MCF 10A (cell line): ENCODE results near the gene TMEM151A. TPM values are rescaled to one million over a fixed set of nuclear protein-coding genes. Genes with fewer than 3 reads are reported as not detected.

Experiments
- BruUV-seq: library from RNA; stranded (reverse); fragments of 400-500 nt; replicated peaks from 2 replicates; lab custom pipeline; 2021; lab: Mats Ljungman, UMichigan
- CTCF ChIA-PET: fragments of 300-600 bp; sonication (Branson Sonifier 250); formaldehyde crosslinking; extraction: SDS; loops from one replicate; lab custom pipeline; 2021; ENCODE audit warnings: antibody characterized with exemption, inconsistent platforms; lab: Yijun Ruan, JAX
- POLR2A ChIA-PET: fragments of 300-600, 350-650 bp; sonication (Branson Sonifier 250); formaldehyde crosslinking; extraction: SDS; loops from one replicate; lab custom pipeline; 2020; ENCODE audit warnings: antibody characterized with exemption, inconsistent platforms; lab: Yijun Ruan, JAX
- DNase-seq: peaks from one replicate; pipeline ENCODE4 v3.0.0-alpha.2; 2018; ENCODE audit not compliant: unreplicated experiment
- H3K27ac Mint-ChIP-seq: one replicate; pipeline ENCODE4 v1.8.0; 2022; ENCODE audit warnings: mild to moderate bottlenecking, low read depth, mixed read lengths; ENCODE audit not compliant: unreplicated experiment
- H3K27me3 Mint-ChIP-seq: one replicate; pipeline ENCODE4 v1.8.0; 2022; ENCODE audit warnings: mixed read lengths; ENCODE audit not compliant: insufficient read depth, unreplicated experiment
- H3K36me3 Mint-ChIP-seq: one replicate; pipeline ENCODE4 v1.8.0; 2022; ENCODE audit warnings: mild to moderate bottlenecking, moderate library complexity, mixed read lengths; ENCODE audit not compliant: insufficient read depth, unreplicated experiment
- H3K4me1 Mint-ChIP-seq: one replicate; pipeline ENCODE4 v1.8.0; 2022; ENCODE audit warnings: mixed read lengths; ENCODE audit not compliant: insufficient read depth, unreplicated experiment
- H3K4me3 Mint-ChIP-seq: one replicate; pipeline ENCODE4 v1.8.0; 2022; ENCODE audit warnings: mild to moderate bottlenecking, moderate library complexity, mixed read lengths; ENCODE audit not compliant: unreplicated experiment
- H3K9me3 Mint-ChIP-seq: one replicate; pipeline ENCODE4 v1.8.0; 2022; ENCODE audit warnings: mixed read lengths; ENCODE audit not compliant: unreplicated experiment
- CTCF ChIP-seq: fragments of 200-600 bp; IDR thresholded peaks from one replicate; pipeline ENCODE4 v1.8.0; 2022; ENCODE audit warnings: antibody characterized with exemption, mild to moderate bottlenecking; ENCODE audit not compliant: unreplicated experiment
- intact Hi-C: fragments of 100-400 bp; cut with micrococcal nuclease; formaldehyde crosslinking; loops from 2 replicates; pipeline ENCODE4 v1.14.1; 2022
- total RNA-seq: library from RNA; stranded (reverse); gene quantifications from 2 replicates; pipeline ENCODE4 v1.2.3, GENCODE V29; 2022

Gene TMEM151A
- total RNA-seq, 1 experiment from 2014 or later, result not detected

- Mint-ChIP-seq H3K9me3 (no peaks in the 10 kb centered on the region), H3K4me3 (peak overlapping the region; percentile 79), H3K27ac (peak overlapping the region; percentile 81), H3K27me3 (no peaks in the 10 kb centered on the region), H3K4me1 (peaks cover 12% of the 10 kb centered on the region), H3K36me3 (no peaks in the 10 kb centered on the region)
- DNase-seq, result peak; percentile 97
- BruUV-seq, result no TSS peak
- TF ChIP-seq CTCF, result no peak
- POLR2A ChIA-PET, result interaction anchor here (0.6 to 3.5 kb wide), 26 partner anchors 9 to 935 kb away, joined by 3 to 45 read pairs (median 4); partner anchors contain the start of genes B4GAT1, BRMS1, DPP3 and RAB1B
- CTCF ChIA-PET, result interaction anchor here (0.5 to 5.5 kb wide), 14 partner anchors 9 to 93 kb away, joined by 3 to 48 read pairs (median 4); partner anchors contain the start of genes BRMS1 and RIN1
- intact Hi-C loops, result loop anchor here (1.0 to 2.0 kb wide), 5 partner anchors 16 to 126 kb away; partner anchors contain the start of genes MRPL11, RIN1 and YIF1A
Observed at GRCh38 chr11:66312549-66313320, 21.0 kb downstream of the TMEM151A start.

GRCh38 chr11:66313321-66314185, 21.9 kb downstream of the TMEM151A start:
- POLR2A ChIA-PET, result interaction anchor here (0.7 to 3.5 kb wide), 17 partner anchors 9 to 166 kb away, joined by 3 to 45 read pairs (median 5); partner anchors contain the start of genes BRMS1, DPP3, RAB1B and RIN1
- no peak for TF ChIP-seq CTCF
- peak overlapping the region; percentile 9 for H3K27ac Mint-ChIP-seq
- H3K4me1 Mint-ChIP-seq, result peaks cover 15% of the 10 kb centered on the region
- no peak for DNase-seq
- BruUV-seq, result no TSS peak
- H3K36me3 Mint-ChIP-seq, result no peaks in the 10 kb centered on the region
- H3K27me3 Mint-ChIP-seq, result no peaks in the 10 kb centered on the region
- intact Hi-C loops, result loop anchor here (2.0 kb wide), 2 partner anchors 25 to 125 kb away; partner anchors contain the start of genes MRPL11 and YIF1A
- CTCF ChIA-PET, result interaction anchor here (0.6 to 5.5 kb wide), 6 partner anchors 16 to 75 kb away, joined by 3 to 48 read pairs (median 6); partner anchors contain the start of gene RIN1
- H3K9me3 Mint-ChIP-seq, result no peaks in the 10 kb centered on the region
- H3K4me3 Mint-ChIP-seq, result peak overlapping the region; percentile 28

- intact Hi-C loops, result no loop called here
- Mint-ChIP-seq H3K4me1 (peaks cover 21% of the 10 kb centered on the region), H3K36me3 (no peaks in the 10 kb centered on the region), H3K9me3 (no peaks in the 10 kb centered on the region), H3K27ac (peak overlapping the region; percentile 9), H3K4me3 (peak overlapping the region; percentile 28), H3K27me3 (no peaks in the 10 kb centered on the region)
- ChIA-PET CTCF (interaction anchor here (0.6 to 5.5 kb wide), 4 partner anchors 20 to 75 kb away, joined by 3 to 48 read pairs (median 10); partner anchors contain the start of gene RIN1), POLR2A (interaction anchor here (1.0 to 3.5 kb wide), 3 partner anchors 15 to 31 kb away, joined by 4 to 45 read pairs (median 32); partner anchors contain the start of genes BRMS1 and RIN1)
- no peak for TF ChIP-seq CTCF
- DNase-seq, result no peak
- BruUV-seq, result no TSS peak
Observed at GRCh38 chr11:66314186-66314501, 22.4 kb downstream of the TMEM151A start.
